H1 (cell line): Measurements from ENCODE around the gene MMD. TPM values are rescaled to one million over a fixed set of nuclear protein-coding genes. Genes with fewer than 3 reads are reported as not detected.

ENCODE experiments used
- CHD1 ChIP-seq: IDR thresholded peaks from 2 replicates; pipeline ENCODE4 v1.6.1; 2012; ENCODE audit warnings: low read depth, low read length, improper control_type of control experiment
- KDM1A ChIP-seq: fragments of 200-600, 300-600 bp; sonication (generic); IDR thresholded peaks from 2 replicates; pipeline ENCODE4 v1.7.1; 2016; ENCODE audit warnings: mild to moderate bottlenecking, low read length, borderline replicate concordance
- USF2 ChIP-seq: IDR thresholded peaks from 2 replicates; pipeline ENCODE4 v1.6.1; 2011; ENCODE audit warnings: low read length, improper control_type of control experiment
- polyA plus RNA-seq, 7 experiments: library from polyadenylated mRNA; depleted of rRNA in 3 of 7; stranded (reverse) in 5 of 7; unstranded in 2 of 7; fragments of >200 nt in 5 of 7; fragments of 200-250 nt in 2 of 7; gene quantifications; 1 replicate in 5 of 7; 2 replicates in 1 of 7; 4 replicates in 1 of 7; pipeline versions ENCODE4 v1.2.1 to v1.2.3, GENCODE V29; 2011 to 2013; ENCODE audit warnings: missing spikeins in 2 of 7, mixed read lengths in 2 of 7
- total RNA-seq: library from RNA; stranded (reverse); fragmentation: NEBNext Ultra II Directional; extraction: Animal tissue kit (Norgen Biotek cat#: 25700); gene quantifications from 2 replicates; pipeline ENCODE4 v1.2.1, GENCODE V29; 2021

MMD gene
- total and polyA plus RNA-seq, 2 of the 8 experiments (the other 6 are each of a cell fraction or from before 2014, with no cell fraction given), result 28.2 to 37.8 TPM

GRCh38 chr17:55458978-55459377, 37.3 kb upstream of the MMD start (continued):
- TF ChIP-seq USF2 (no peak), CHD1 (no peak), KDM1A (no peak)
